ENCODE data around the gene UQCRH. TPM values are rescaled to one million over a fixed set of nuclear protein-coding genes. Genes with fewer than 3 reads are reported as not detected.
A peak's percentile ranks its signal among the peaks of the same experiment; 100 is the strongest.

The UQCRH gene
- 100 to 1,000 TPM; 375 to 400 TPM for total RNA-seq
- polyA plus RNA-seq (2013, experiment 1 of 2), result 425 TPM
- polyA plus RNA-seq (2013, experiment 2 of 2), result 398 TPM
- long read RNA-seq, experiment 1, transcript UQCRH-205 (5 exons, 674 nt), result minor isoform, 7 of 187 reads
- long read RNA-seq, experiment 1, transcript UQCRH-201 (4 exons, 604 nt), result major isoform, 125 of 187 reads
- long read RNA-seq, experiment 1, transcript UQCRH-202 (2 exons, 621 nt), result minor isoform, 10 of 187 reads
- long read RNA-seq, experiment 1, partial matches to known transcripts, result 5 of 187 reads
- long read RNA-seq, experiment 1, other reads (novel, unspliced or antisense), result 40 of 187 reads
- long read RNA-seq, experiment 2, transcript UQCRH-201 (4 exons, 604 nt), result major isoform, 138 of 152 reads
- long read RNA-seq, experiment 2, partial matches to known transcripts, result 0 of 152 reads
- long read RNA-seq, experiment 2, other reads (novel, unspliced or antisense), result 6 of 152 reads
- long read RNA-seq, experiment 3, transcript UQCRH-201 (4 exons, 604 nt), result major isoform, 91 of 99 reads
- long read RNA-seq, experiment 3, partial matches to known transcripts, result 0 of 99 reads
- long read RNA-seq, experiment 3, other reads (novel, unspliced or antisense), result 6 of 99 reads
- long read RNA-seq, experiment 4, transcript UQCRH-201 (4 exons, 604 nt), result major isoform, 5 of 19 reads
- long read RNA-seq, experiment 4, transcript UQCRH-202 (2 exons, 621 nt), result major isoform, 5 of 19 reads
- long read RNA-seq, experiment 4, partial matches to known transcripts, result 0 of 19 reads
- long read RNA-seq, experiment 4, other reads (novel, unspliced or antisense), result 5 of 19 reads

- no peak for TF ChIP-seq CTCF (conservative IDR thresholded peaks at IDR 0.05)
- WGBS, 2 experiments (ENCODE audit: insufficient coverage in 1 of 2, insufficient read length in 1 of 2), result 0% methylated on average over 14 to 60 of the region's 61 CpGs
- Mint-ChIP-seq H3K9me3 (no peaks in the 10 kb centered on the region), H3K4me1 (peaks cover 29% of the 10 kb centered on the region), H3K27ac (peak within 1 kb of the TSS; percentile 99), H3K4me3 (peak within 1 kb of the TSS; percentile 100), H3K27me3 (ENCODE audit: insufficient read depth) (no peaks in the 10 kb centered on the region), H3K36me3 (ENCODE audit: low read depth) (peaks cover 8% of the 10 kb centered on the region)
- H3K9me3 ChIP-seq (ENCODE audit: control insufficient read depth, low read length), result no peaks in the 10 kb centered on the region
- peak within 1 kb of the TSS; percentile 100 for H3K27ac ChIP-seq (ENCODE audit: low read depth, low read length)
- peaks cover 18% of the 10 kb centered on the region for H3K36me3 ChIP-seq (ENCODE audit: control insufficient read depth, insufficient read depth, low read length)
- peak within 1 kb of the TSS; percentile 96 for H3K9ac ChIP-seq (ENCODE audit: extremely low read depth, low read length, poor library complexity, severe bottlenecking)
- H3K4me3 ChIP-seq (ENCODE audit: low read length), result peak within 1 kb of the TSS; percentile 95
- no peaks in the 10 kb centered on the region for H3K27me3 ChIP-seq (ENCODE audit: control insufficient read depth, insufficient read depth, low read length, poor library complexity, severe bottlenecking)
- peak; percentile 97 for DNase-seq
- no peaks in the 10 kb centered on the region for H3K4me1 ChIP-seq (ENCODE audit: control insufficient read depth, insufficient read depth, low read length)
Observed at GRCh38 chr1:46303038-46303871, at the start of gene UQCRH, which contains the start of gene LRRC41. Gene UQCRH (plus strand): TSS chr1:46303698. CDS start chr1:46303767, 69 bp downstream. Gene LRRC41 (minus strand): TSS chr1:46303616. CDS start chr1:46303322, 294 bp downstream.

GRCh38 chr1:46254668-46255067, 48.8 kb upstream of the UQCRH start:
- Histone ChIP-seq H3K36me3 (ENCODE audit: control insufficient read depth, insufficient read depth, low read length) (peaks cover 71% of the 10 kb centered on the region), H3K4me3 (ENCODE audit: low read length) (peak overlapping the region; percentile 45), H3K27ac (ENCODE audit: low read depth, low read length) (no peak overlapping the region), H3K4me1 (ENCODE audit: control insufficient read depth, insufficient read depth, low read length) (peaks cover 4% of the 10 kb centered on the region), H3K27me3 (ENCODE audit: control insufficient read depth, insufficient read depth, low read length, poor library complexity, severe bottlenecking) (no peaks in the 10 kb centered on the region), H3K9me3 (ENCODE audit: control insufficient read depth, low read length) (no peaks in the 10 kb centered on the region), H3K9ac (ENCODE audit: extremely low read depth, low read length, poor library complexity, severe bottlenecking) (peak overlapping the region; percentile 22)
- H3K36me3 Mint-ChIP-seq (ENCODE audit: low read depth), result peaks cover 52% of the 10 kb centered on the region
- H3K4me1 Mint-ChIP-seq, result peaks cover 10% of the 10 kb centered on the region
- peak overlapping the region; percentile 74 for H3K27ac Mint-ChIP-seq
- H3K9me3 Mint-ChIP-seq, result no peaks in the 10 kb centered on the region
- peak overlapping the region; percentile 2 for H3K4me3 Mint-ChIP-seq
- 65 to 75% methylated on average over 5 of the region's 5 CpGs for WGBS, 2 experiments (ENCODE audit: insufficient coverage in 1 of 2, insufficient read length in 1 of 2)
- peak; percentile 68 for DNase-seq
- TF ChIP-seq CTCF (conservative IDR thresholded peaks at IDR 0.05), result no peak
- H3K27me3 Mint-ChIP-seq (ENCODE audit: insufficient read depth), result no peaks in the 10 kb centered on the region

- Histone ChIP-seq H3K27me3 (ENCODE audit: control insufficient read depth, insufficient read depth, low read length, poor library complexity, severe bottlenecking) (no peaks in the 10 kb centered on the region), H3K27ac (ENCODE audit: low read depth, low read length) (no peak overlapping the region), H3K4me1 (ENCODE audit: control insufficient read depth, insufficient read depth, low read length) (peaks cover 8% of the 10 kb centered on the region), H3K9ac (ENCODE audit: extremely low read depth, low read length, poor library complexity, severe bottlenecking) (no peak overlapping the region), H3K36me3 (ENCODE audit: control insufficient read depth, insufficient read depth, low read length) (peaks cover 71% of the 10 kb centered on the region), H3K4me3 (ENCODE audit: low read length) (no peak overlapping the region), H3K9me3 (ENCODE audit: control insufficient read depth, low read length) (no peaks in the 10 kb centered on the region)
- no peak for DNase-seq
- no peaks in the 10 kb centered on the region for H3K27me3 Mint-ChIP-seq (ENCODE audit: insufficient read depth)
- peaks cover 15% of the 10 kb centered on the region for H3K4me1 Mint-ChIP-seq
- 100% methylated on average over 2 of the region's 2 CpGs for WGBS, 2 experiments (ENCODE audit: insufficient coverage in 1 of 2, insufficient read length in 1 of 2)
- H3K36me3 Mint-ChIP-seq (ENCODE audit: low read depth), result peaks cover 58% of the 10 kb centered on the region
- H3K4me3 Mint-ChIP-seq, result no peak overlapping the region
- no peaks in the 10 kb centered on the region for H3K9me3 Mint-ChIP-seq
- TF ChIP-seq CTCF (conservative IDR thresholded peaks at IDR 0.05), result peak; percentile 17
- H3K27ac Mint-ChIP-seq, result no peak overlapping the region
Observed at GRCh38 chr1:46256523-46256922, 47.0 kb upstream of the UQCRH start.

Measured in endodermal cell (in vitro differentiated cells).